GM12892 (cell line): ENCODE measurements around the gene NEGR1.

ENCODE experiments used
- DNase-seq: peaks from one replicate; pipeline ENCODE4 v3.0.0; 2011; ENCODE audit not compliant: insufficient read length
- FAIRE-seq: peaks from 2 replicates; lab custom pipeline; 2011; peaks lifted over from hg19 to GRCh38; lab: Jason Lieb, UNC
- POLR2A ChIP-seq: IDR thresholded peaks from 2 replicates; pipeline ENCODE4 v1.6.1; 2011; ENCODE audit warnings: low read depth, low read length, control low read depth
- POLR2AphosphoS5 ChIP-seq: IDR thresholded peaks from 2 replicates; pipeline ENCODE4 v1.6.1; 2011; ENCODE audit warnings: low read depth, low read length, control low read depth
- TAF1 ChIP-seq: IDR thresholded peaks from 2 replicates; pipeline ENCODE4 v1.6.1; 2011; ENCODE audit warnings: low read depth, mild to moderate bottlenecking, control low read depth, low read length, borderline replicate concordance

Gene NEGR1

DNA sequence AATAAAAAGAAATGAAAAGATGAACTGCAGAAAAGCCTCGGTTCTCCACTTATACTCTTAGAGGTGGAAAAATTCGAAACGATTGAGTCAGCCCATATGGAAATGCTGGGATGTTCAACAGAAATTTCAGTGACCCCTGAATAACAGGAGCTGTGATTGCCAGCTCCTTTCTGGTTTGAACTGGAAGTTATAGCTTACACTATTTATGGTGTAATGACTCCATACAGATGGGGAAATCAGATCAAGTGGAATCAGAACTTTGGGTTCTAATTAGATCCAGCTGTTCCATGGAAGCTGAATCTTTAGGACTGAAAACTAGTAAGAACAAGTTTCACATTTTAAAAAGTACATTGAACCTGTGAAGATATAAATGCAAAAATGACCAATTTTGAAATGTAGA, 632.2 kb downstream of the NEGR1 start:
- no peak for TF ChIP-seq POLR2A
- TF ChIP-seq POLR2AphosphoS5, result no peak
- FAIRE-seq (no peak), DNase-seq (no peak)

DNA sequence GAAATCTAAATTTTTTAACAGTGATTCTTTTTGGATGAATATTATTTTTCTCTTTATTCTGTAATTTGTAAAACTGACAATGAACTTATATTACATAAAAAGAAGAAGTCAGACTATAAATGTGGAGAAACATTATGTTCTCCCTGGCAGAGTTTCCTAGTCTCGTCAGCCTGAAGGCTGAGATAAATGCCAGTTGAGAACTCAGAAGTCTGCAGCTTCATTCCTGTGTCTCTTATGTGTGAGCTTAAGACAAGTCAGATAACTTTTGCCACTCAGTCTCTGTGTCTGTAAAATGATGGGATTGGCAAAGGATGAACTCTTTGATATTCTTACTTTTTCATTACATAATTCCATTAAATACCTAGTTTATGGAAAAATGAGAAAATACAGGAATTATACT, 632.7 kb downstream of the NEGR1 start:
- DNase-seq (no peak), FAIRE-seq (no peak)
- TF ChIP-seq POLR2AphosphoS5 (no peak), POLR2A (no peak), TAF1 (no peak)

DNA sequence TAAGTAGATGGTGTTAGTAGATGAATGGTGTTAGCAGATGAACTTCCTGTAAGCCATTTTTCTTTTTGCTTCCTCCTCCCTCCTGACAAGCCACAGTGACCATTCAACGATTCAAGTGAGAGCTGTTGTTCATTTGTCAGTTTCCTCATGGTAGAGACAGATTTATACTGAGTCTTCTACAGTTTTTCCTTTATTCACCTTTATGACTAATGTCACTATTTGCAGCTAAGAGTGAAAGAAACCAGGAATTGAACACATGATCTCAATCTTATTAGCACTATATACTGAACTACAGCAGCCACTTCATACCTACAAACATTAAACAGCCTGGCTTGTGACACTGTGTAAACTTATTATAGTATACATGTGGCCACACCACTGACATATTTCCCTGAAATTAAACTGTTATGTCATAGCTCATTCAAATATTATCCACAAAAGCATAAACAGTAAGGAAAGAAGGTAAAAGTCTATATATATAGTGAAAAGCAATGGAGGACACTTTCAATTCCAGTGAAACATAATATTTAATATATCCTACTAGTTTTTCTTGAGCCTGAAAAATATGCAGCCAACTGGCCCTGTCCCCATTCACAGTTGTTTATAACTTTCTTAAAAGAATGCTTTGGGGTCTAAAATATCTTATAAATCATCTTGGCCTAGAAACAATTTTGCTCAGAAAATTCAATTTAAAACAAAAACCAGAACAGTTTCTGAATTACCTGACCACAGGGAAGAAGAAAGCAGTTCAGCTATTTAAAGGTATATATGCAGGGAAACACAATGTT, 634.6 kb downstream of the NEGR1 start:
- TF ChIP-seq POLR2AphosphoS5 (no peak), POLR2A (no peak), TAF1 (no peak)
- FAIRE-seq, result no peak
- no peak for DNase-seq

DNA sequence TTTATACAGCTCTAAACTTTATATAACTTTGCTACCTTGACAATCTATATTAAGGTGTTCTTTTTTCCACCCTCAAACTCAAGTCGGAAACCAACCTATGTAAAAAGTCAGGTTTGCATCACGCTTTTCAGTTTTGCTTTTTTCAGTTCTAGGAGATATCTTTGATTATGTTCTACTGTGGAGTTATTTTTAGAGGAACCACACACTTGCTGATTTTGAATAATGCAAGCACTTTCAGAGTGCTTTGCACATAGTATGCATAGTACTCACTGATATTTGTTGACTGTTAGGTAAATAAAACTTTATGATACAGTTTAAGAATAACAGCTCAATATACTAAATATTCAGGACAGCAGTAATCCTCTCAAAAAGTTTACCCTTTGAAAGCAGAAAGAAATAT, 637.3 kb downstream of the NEGR1 start:
- no peak for FAIRE-seq
- DNase-seq, result no peak
- no peak for TF ChIP-seq POLR2A
- no peak for TF ChIP-seq TAF1
- no peak for TF ChIP-seq POLR2AphosphoS5

DNA sequence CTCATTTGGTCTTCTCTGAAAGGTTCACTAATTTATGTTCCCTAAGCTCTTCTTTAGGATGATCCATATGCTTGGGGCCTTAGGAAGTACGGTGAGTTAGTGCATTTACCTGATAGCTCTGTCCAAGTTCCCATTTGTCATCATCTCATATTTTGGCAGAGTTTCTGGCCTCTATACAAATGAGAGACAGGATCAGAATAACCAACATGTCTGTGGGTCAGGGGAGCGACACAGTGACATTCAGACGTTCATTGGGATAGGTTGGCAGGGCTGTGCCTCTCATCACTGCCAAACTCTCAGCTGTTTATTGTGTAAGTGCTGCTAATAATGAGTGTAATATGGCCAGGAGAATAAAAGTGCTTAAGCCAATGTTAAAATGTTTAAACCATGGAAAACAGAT, 640.4 kb downstream of the NEGR1 start:
- TF ChIP-seq TAF1 (no peak), POLR2AphosphoS5 (no peak), POLR2A (no peak)
- FAIRE-seq (no peak), DNase-seq (no peak)

DNA sequence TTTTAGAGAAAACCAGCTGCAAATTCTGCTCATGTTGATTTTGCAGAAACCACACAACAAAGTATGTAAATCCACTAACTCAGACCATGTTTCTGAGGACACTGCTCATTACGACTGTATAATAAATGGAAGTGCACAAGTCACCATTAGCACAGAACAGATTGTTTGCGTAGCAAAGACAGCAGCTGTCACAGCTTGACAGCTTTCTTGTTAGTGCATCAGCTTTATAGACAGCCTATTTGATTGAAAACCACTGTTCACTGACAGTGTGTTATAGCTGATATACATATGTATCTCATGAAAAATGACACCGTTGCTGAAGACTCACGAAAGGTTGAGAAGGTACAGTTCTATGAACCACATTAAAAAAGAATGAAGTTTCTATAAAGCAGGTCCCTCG, 641.3 kb downstream of the NEGR1 start:
- FAIRE-seq (no peak), DNase-seq (no peak)
- TF ChIP-seq POLR2AphosphoS5, result no peak
- TF ChIP-seq POLR2A, result no peak

DNA sequence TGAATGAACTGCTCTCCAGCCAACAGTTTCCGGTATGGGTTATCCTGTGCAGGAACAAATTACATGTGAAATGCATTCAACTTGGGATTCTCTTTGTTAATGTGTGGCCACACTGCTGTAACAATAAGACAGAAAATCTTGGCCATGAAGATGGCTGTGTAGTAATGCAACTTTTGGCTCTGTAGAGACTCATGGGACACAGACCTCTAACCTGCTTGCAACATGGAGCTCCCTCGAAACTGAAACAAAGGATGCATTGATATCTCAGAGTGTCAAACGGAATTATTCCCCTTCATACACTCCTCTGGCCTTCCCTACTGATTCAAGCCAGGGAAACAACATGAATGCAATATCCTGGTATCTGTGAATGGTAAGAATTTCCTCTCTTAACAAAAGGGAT, 642.2 kb downstream of the NEGR1 start:
- TF ChIP-seq POLR2AphosphoS5 (no peak), POLR2A (no peak), TAF1 (no peak)
- DNase-seq, result no peak
- FAIRE-seq, result no peak

DNA sequence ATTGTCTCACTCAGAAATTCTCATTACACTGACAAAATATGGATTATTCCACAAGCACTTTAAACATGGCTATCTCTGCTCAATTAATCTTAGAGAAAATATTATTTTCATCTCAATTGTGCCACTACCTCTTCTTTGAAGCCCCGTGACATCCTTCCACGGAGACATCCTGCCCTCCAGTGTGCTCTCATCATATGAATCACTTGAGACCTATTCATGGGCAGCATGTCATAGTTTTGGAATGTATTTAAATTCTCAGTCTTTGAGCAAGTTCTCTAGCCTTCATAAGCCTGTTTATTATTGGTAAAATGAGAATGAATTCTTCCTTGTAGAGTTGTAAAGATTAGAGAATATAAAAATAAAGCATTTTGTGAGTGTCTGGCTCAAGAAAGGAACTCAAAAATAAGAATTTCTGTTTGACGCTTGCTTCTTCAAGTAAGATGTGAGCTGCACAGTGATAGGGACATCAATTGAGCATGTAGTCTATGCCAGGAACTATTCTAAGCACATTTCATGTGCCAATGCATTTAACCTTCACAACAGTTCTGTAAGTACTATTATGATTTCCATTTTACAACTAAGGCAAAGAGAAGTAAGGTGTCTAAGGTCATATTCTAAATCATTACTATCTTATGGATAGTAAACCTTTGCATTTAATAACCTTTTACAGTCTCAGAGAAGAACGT, 644.1 kb downstream of the NEGR1 start:
- FAIRE-seq (no peak), DNase-seq (no peak)
- TF ChIP-seq POLR2A (no peak), TAF1 (no peak), POLR2AphosphoS5 (no peak)

DNA sequence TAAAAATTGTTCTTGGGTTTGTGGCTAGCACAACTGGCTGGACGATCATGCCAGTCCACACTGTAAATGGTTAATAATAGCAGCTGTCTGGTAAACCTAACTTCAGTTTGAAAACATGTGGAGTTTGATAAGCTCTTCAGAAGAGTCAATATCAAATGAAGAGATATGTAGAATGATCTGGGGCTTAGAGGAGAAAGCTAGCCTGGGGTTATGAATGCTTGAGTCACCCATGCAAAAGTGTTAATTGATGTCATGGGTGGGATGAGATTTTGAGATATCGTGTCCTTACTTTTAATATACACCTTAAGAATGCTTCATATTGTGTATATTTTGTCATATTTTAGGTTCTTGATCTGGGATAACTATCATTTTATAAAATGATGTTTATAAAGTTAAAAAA, 646.8 kb downstream of the NEGR1 start:
- FAIRE-seq (no peak), DNase-seq (no peak)
- TF ChIP-seq TAF1 (no peak), POLR2A (no peak), POLR2AphosphoS5 (no peak)

DNA sequence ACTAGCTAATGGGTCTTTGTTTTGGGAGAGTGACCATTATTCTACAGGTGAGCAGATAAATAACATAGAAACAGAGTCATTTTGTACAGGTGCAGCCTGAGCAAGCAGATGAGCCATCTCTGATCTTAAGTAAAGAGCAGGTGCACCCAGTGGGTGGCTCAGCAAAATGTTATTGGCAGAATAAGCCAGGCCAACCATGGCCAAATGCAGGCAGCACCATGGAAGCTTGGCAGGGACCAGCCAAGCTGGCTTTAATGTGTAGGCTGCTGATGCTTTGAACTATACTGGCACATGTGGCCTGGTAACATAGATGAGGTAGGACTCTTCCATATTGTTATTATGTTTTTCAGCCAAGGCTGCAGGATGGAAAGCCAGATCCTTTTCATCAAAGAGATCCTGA, 648.2 kb downstream of the NEGR1 start:
- TF ChIP-seq TAF1 (no peak), POLR2A (no peak), POLR2AphosphoS5 (no peak)
- DNase-seq, result no peak
- FAIRE-seq, result no peak

DNA sequence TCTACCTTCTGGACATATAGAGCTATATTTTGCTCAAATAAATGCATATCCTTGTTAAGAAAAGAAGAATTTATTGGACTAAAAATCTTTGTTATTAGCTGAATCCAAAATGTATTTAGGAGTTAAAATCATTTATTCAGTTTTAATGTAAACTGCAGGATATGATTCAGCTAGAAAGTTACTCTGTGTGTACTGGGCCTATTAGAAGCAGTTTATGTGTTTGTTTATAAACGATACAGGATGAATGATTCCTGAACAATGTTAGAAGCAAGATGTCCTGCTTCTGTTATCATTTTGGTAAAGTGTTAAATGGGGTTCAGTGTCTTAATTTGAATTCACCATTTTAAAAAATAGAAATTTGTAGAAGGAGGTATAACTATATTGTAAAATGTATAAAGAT, 652.3 kb downstream of the NEGR1 start:
- no peak for DNase-seq
- TF ChIP-seq POLR2AphosphoS5 (no peak), POLR2A (no peak), TAF1 (no peak)
- no peak for FAIRE-seq

DNA sequence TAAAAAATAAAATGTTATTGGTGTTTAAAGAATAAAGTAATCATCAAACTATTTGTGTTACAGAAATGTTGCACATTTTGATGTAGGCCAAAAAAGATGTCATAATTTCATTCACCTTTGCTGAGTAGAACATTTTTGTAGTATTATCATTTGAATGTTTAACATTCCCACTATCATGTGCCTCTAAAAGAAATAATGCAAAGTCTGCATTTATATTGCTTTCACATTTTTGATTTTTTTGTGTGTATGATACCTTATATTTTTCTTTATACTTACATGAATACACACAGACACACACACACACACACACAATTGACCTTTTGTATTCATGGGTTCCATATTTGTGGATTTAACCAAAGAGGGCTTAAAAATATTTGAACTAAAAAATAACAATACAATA, 657.3 kb downstream of the NEGR1 start:
- no peak for DNase-seq
- no peak for TF ChIP-seq POLR2A
- TF ChIP-seq TAF1, result no peak
- no peak for TF ChIP-seq POLR2AphosphoS5
- FAIRE-seq, result no peak

DNA sequence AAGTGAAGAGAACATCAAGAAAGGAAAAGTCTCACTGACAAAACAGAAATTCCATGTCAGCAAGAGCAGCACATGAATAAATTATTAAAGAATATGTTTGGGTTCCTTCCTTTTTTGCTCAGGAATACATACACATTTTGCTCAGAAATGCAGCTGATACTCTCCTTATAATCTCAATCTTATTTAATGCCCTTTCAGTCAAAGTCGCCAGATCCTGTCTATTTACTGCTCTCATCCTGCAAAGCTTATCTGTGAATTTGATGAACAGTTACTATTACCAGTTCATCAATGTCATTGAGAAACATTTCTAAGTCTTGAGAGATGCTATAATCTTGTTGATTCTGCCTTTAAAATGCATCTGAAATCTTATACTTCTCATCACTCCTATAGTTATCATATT, 658.5 kb downstream of the NEGR1 start:
- FAIRE-seq (no peak), DNase-seq (no peak)
- TF ChIP-seq POLR2A (no peak), TAF1 (no peak), POLR2AphosphoS5 (no peak)
